NCI-H2107 (cell line): ENCODE data around the gene LCN15.
"Not testable (repeated sequence)": the region's sequence is repeated elsewhere in the genome, so short reads cannot be mapped to it uniquely, and the experiment has no call there.

ENCODE experiments used
- DNase-seq: peaks from one replicate; lab custom pipeline; 2025; lab: John Stamatoyannopoulos, UW

LCN15 gene

GRCh38 chr9:136794281-136794999 is 30.1 kb upstream of the LCN15 start:
- no peak for DNase-seq

GRCh38 chr9:136793086-136793946 is 29.0 kb upstream of the LCN15 start:
- no peak for DNase-seq

- no peak for DNase-seq
These were observed 28.2 kb upstream of the LCN15 start for GRCh38 chr9:136792321-136793085.

- DNase-seq = peak; percentile 83
These were observed 27.4 kb upstream of the LCN15 start for GRCh38 chr9:136791516-136792276.

GRCh38 chr9:136790640-136791515 is 26.6 kb upstream of the LCN15 start, which contains the start of gene TMEM141:
Gene TMEM141 (plus strand): TSS chr9:136791344. CDS start chr9:136791371, 27 bp downstream.
- peak; percentile 99 for DNase-seq

GRCh38 chr9:136789523-136789937 is 25.2 kb upstream of the LCN15 start:
- no peak for DNase-seq

GRCh38 chr9:136788644-136789522 is 24.6 kb upstream of the LCN15 start:
- DNase-seq = not testable (repeated sequence)

- peak; percentile 76 for DNase-seq
These were observed 23.5 kb upstream of the LCN15 start for GRCh38 chr9:136787690-136788400.

GRCh38 chr9:136786983-136787382 is 22.7 kb upstream of the LCN15 start:
- not testable (repeated sequence) for DNase-seq

- DNase-seq = no peak
These were observed 22.1 kb upstream of the LCN15 start for GRCh38 chr9:136786451-136786850.

GRCh38 chr9:136785565-136786355 is 21.4 kb upstream of the LCN15 start:
- not testable (repeated sequence) for DNase-seq

GRCh38 chr9:136784997-136785361 is 20.7 kb upstream of the LCN15 start:
- no peak for DNase-seq

- DNase-seq = no peak
These were observed 20.1 kb upstream of the LCN15 start for GRCh38 chr9:136784249-136784996.

GRCh38 chr9:136782452-136782851 is 18.1 kb upstream of the LCN15 start:
- no peak for DNase-seq

GRCh38 chr9:136779808-136780207 is 15.5 kb upstream of the LCN15 start:
- no peak for DNase-seq

GRCh38 chr9:136777359-136777758 is 13.0 kb upstream of the LCN15 start:
- no peak for DNase-seq

GRCh38 chr9:136776947-136777346 is 12.6 kb upstream of the LCN15 start:
- no peak for DNase-seq
